ENCODE results near the gene MCF2.

DNA sequence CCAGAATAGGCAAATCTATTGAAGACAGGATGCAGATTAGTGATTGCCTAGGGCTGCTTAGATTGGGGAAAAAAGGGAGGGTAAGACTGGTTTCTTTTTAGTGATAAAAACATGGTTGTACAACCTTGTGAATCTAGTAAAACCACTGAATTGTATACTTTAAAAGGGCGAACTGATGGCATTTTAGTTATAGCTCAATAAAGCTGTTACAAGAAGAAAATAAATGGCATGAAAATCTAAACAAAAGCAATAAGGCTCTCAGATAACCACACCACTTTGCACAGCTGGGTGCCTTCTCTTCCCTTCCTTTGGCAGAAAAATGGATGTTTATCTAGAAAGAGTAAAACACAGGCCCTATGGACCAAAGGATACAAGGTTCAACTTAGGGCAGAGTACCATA lies 107.9 kb downstream of the MCF2 start:
- TF ChIP-seq POLR2A (IDR thresholded peaks at IDR 0.05) (no peak), CTCF (IDR thresholded peaks at IDR 0.05) (no peak)
